22Rv1 (cell line): ENCODE measurements around the gene ORAI3.

Experiments
- ZFX ChIP-seq: fragments of 450-650 bp; IDR thresholded peaks from 2 replicates; pipeline ENCODE4 v1.6.1; 2017; ENCODE audit warnings: antibody characterized with exemption, borderline replicate concordance
- TF ChIP-seq, protein P1 (sequence below): fragments of 450-650 bp; IDR thresholded peaks from 2 replicates; pipeline ENCODE4 v1.5.1; 2017; ENCODE audit warnings: mild to moderate bottlenecking

GRCh38 chr16:30929167-30929566 lies 19.7 kb upstream of the ORAI3 start:
- TF ChIP-seq, protein P1, sequence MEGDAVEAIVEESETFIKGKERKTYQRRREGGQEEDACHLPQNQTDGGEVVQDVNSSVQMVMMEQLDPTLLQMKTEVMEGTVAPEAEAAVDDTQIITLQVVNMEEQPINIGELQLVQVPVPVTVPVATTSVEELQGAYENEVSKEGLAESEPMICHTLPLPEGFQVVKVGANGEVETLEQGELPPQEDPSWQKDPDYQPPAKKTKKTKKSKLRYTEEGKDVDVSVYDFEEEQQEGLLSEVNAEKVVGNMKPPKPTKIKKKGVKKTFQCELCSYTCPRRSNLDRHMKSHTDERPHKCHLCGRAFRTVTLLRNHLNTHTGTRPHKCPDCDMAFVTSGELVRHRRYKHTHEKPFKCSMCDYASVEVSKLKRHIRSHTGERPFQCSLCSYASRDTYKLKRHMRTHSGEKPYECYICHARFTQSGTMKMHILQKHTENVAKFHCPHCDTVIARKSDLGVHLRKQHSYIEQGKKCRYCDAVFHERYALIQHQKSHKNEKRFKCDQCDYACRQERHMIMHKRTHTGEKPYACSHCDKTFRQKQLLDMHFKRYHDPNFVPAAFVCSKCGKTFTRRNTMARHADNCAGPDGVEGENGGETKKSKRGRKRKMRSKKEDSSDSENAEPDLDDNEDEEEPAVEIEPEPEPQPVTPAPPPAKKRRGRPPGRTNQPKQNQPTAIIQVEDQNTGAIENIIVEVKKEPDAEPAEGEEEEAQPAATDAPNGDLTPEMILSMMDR: no peak
- TF ChIP-seq ZFX: no peak
